GM18498 (cell line): ENCODE data around the gene FICD.

Experiments
- ATAC-seq: cut with Tn5 transposase; IDR thresholded peaks from one replicate; pipeline ENCODE4 v1.9.1; 2021; ENCODE audit warnings: mild to moderate bottlenecking, moderate library complexity; ENCODE audit not compliant: unreplicated experiment

Gene FICD

GRCh38 chr12:108498136-108498535 is 16.9 kb upstream of the FICD start:
- no peak for ATAC-seq

GRCh38 chr12:108502922-108503321 is 12.2 kb upstream of the FICD start:
- ATAC-seq, result no peak

- no peak for ATAC-seq
These were observed 9.9 kb upstream of the FICD start for GRCh38 chr12:108505129-108505528.

GRCh38 chr12:108507971-108508642 is 7.0 kb upstream of the FICD start:
- ATAC-seq, result no peak

GRCh38 chr12:108509806-108510205 is 5.3 kb upstream of the FICD start:
- no peak for ATAC-seq

- ATAC-seq, result no peak
These were observed 4.2 kb upstream of the FICD start for GRCh38 chr12:108510836-108511235.

- ATAC-seq, result no peak
These were observed 3.2 kb upstream of the FICD start for GRCh38 chr12:108511633-108512540.

- ATAC-seq, result peak; percentile 11
These were observed 557 bp upstream of the FICD start for GRCh38 chr12:108514468-108514972.

- ATAC-seq, result no peak
These were observed 839 bp downstream of the FICD start for GRCh38 chr12:108515916-108516315.

- no peak for ATAC-seq
These were observed 1.6 kb downstream of the FICD start for GRCh38 chr12:108516511-108517275.

GRCh38 chr12:108517288-108518100 is 2.4 kb downstream of the FICD start:
- ATAC-seq, result no peak

- ATAC-seq, result no peak
These were observed 3.1 kb downstream of the FICD start for GRCh38 chr12:108518101-108518715.

- no peak for ATAC-seq
These were observed 3.8 kb downstream of the FICD start for GRCh38 chr12:108518716-108519496.

- no peak for ATAC-seq
These were observed 4.5 kb downstream of the FICD start for GRCh38 chr12:108519558-108519957.

- ATAC-seq, result no peak
These were observed 8.3 kb downstream of the FICD start for GRCh38 chr12:108523365-108523764.

- ATAC-seq, result no peak
These were observed 10.6 kb downstream of the FICD start for GRCh38 chr12:108525681-108526080.

GRCh38 chr12:108526482-108527165 is 11.5 kb downstream of the FICD start:
- no peak for ATAC-seq

GRCh38 chr12:108527166-108527496 is 12.1 kb downstream of the FICD start:
- ATAC-seq, result no peak

- ATAC-seq, result no peak
These were observed 15.1 kb downstream of the FICD start for GRCh38 chr12:108530161-108530560.
